Activated CD4-positive, alpha-beta T cell treated with anti-CD3 and anti-CD28 coated beads, Interleukin-2, Interleukin-4, amounts not matched to agents 100 ng/mL and 50 ng/mL, durations not matched to agents 16 hours and 8 hours (primary cell): Measurements from ENCODE around the gene PRR7.
"Not testable (repeated sequence)": the region's sequence is repeated elsewhere in the genome, so short reads cannot be mapped to it uniquely, and the experiment has no call there.

Source experiments
- DNase-seq: peaks from one replicate; pipeline ENCODE4 v3.0.0-alpha.2; 2020; ENCODE audit warnings: low spot score

PRR7 gene, protein sequence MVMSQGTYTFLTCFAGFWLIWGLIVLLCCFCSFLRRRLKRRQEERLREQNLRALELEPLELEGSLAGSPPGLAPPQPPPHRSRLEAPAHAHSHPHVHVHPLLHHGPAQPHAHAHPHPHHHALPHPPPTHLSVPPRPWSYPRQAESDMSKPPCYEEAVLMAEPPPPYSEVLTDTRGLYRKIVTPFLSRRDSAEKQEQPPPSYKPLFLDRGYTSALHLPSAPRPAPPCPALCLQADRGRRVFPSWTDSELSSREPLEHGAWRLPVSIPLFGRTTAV

DNA sequence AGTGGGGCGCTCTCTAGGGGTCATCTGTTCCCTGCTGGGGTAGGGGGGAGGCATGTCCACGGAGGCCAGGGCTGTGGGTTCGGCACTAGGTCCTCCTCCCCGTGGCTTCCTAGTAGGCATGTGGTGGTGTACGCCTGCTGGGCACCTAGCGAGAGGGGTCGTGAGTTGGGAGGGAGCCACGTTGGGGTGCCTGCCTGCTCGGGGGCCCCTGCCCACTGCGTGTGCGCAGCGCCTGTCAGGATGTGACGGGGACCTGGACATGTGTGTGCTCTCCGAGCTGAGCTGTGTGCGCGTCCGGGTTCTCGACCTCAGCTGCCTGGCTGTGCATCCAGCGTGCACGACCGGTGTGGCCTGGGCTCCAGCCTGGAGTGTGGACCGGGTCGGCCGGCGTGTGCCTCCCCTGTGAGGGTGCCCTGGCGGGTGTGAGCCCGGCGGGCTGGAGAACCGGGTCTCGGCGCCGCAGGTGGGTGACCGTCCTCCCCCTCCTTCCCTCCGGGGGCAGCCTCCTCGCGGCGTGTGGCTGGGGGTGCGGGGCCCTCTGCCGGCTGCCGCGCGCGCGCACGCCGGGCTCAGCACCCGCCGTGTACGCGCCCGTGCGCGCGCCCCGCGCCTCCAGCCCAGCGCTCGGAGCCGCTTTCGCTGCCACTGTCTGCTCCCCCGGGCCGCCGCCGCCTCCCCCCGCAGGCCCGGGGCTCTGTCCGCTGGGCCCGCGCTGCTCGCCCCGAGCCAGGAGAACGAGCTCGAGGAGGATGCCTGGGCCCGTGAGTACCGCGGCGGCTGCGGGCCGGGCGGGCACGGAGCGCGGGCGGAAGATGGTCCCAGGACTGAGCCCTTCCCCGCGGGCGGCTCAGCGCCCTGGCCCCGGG is at the start of gene PRR7:
Gene PRR7 (plus strand): TSS at position 615 of the 866 bp plus-strand sequence. CDS start 8,254 bp downstream, outside the sequence.
- peak; percentile 61 for DNase-seq

DNA sequence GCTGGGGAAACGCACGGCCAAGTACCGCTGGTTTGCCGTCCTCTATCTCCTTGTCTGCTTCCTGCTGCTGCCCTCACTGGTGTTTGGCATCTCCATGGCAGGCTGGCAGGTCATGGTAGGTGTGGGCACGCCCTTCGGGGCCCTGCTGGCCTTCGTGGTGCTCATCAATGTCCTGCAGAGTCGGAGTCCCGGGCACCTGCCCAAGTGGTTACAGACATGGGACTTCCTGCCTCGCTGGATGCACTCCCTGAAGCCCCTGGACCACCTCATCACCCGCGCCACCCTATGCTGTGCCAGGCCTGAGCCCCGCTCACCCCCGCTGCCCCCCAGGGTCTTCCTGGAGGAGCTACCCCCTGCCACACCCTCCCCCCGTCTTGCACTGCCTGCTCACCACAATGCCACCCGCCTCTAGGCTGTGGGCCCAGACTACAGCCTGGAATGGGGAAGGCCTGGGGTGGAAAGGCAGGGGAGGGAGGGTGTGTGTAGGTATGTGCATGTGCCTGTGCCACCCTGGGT is 48.7 kb upstream of the PRR7 start:
- no peak for DNase-seq

DNA sequence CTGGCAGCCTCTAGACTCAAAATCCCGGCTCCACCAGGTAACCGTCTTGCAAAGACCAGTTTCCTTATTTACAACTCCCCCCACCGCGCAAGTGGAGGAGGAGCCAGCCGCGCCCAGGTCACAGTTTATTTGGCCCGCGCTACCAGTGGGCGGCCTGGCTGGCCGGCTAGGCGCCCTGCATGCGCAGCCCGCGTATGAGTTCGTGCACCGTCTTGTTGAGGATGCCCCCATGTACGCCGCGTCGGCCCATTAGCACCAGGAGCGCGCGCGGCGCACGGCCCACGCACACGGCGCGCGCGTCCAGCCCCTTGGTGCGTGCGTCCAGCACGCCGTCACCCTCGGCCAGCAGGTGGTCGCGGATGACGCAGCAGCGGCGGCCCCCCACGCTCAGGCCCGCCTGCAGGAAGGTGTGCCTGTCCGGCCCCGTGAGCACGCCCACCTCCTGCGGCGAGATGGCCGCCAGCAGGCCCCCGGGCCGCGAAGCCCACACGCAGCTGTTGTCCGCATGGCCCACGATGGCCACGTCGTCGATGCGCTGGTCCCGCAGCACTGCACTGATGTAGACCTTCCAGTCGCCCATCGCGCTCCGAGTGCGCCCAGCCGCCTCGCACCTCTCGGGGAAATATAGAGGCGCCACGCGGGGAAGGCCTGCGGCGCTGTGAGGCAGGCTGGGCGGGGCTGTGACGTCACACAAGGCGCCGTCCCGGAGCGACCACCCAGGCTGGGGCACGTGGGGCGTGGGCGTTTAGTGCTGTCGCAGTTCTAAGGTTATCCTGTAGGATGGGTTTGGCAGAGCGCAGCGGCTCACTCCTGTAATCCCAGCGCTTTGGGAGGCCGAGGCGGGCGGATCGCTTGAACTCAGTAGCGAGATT is 46.4 kb upstream of the PRR7 start, which contains the start of gene PFN3:
Gene PFN3 (minus strand): TSS at position 665 of the 872 bp plus-strand sequence. CDS start 85 bp downstream, at position 580.
- no peak for DNase-seq

DNA sequence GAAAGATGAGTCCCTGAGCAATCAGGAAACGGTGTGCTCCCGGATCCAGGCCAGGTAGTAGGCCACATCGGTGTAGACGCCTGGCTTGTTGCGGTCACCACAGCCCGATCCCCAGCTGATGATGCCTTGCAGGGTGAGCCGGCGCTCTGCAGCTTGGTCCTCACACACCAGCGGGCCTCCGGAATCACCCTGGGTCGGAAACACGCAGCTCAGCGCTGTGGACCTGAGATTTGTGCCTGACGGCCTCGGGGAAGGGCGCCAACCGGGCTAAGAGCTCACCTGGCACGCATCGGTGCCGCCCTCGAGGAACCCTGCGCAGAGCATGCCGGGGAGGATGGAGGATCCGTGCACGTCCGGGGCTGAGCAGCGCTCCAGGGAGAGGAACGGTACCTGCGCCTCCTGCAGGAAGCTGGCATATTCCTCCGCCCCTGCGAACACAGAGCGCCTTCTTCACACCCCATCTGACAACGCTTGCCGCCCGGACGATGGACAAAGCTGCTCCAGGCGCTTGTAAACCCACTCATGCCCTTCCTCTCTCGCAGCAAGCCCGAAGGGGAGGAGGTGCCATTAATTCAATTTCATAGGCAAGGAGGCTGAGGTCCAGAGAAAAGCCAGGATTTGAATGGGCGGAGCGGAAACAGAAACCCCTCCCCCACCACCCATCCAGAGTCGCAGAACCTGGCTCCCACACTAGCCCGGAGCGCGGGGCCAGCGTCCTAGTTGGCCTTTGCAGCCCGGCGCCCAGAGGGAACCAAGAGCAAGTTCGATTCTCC is 44.2 kb upstream of the PRR7 start:
- peak; percentile 62 for DNase-seq

DNA sequence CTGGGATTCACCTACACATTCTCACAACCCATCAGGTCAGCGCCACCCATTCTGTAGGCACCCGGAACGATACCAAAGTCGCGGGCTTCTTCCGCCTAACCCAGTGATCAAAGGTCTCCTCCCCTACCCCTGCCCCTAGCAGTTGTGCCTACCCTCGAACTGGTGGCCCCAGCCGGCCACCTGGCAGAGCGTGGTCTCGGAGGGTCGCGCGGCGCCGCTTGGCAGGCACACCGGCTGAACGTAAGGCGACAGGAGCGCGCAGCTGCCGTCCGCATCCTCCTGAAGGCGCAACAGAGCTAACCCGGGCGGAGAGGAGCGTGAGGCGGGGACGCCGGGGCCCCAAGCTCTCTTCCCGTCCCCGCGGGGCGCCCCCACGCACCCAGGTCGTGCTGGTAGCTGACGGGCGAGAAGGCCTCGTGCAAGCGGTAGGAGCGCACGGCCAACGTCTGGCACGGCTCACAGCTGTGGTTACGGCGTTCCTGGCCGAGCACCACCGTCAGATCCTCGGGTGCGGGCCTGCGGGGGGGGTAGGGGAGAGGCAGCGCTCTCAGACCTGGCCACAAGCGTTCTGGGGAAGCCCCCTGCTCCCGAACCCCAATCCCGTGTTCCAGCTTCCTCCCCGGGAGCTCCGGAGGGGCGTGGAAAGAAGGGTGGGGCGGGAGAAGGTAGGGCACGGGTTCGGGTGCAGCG is 43.4 kb upstream of the PRR7 start:
- peak; percentile 17 for DNase-seq

GRCh38 chr5:177403792-177404640 is 42.6 kb upstream of the PRR7 start:
- DNase-seq: peak; percentile 82

GRCh38 chr5:177404641-177405179 is 41.9 kb upstream of the PRR7 start:
- DNase-seq: no peak

DNA sequence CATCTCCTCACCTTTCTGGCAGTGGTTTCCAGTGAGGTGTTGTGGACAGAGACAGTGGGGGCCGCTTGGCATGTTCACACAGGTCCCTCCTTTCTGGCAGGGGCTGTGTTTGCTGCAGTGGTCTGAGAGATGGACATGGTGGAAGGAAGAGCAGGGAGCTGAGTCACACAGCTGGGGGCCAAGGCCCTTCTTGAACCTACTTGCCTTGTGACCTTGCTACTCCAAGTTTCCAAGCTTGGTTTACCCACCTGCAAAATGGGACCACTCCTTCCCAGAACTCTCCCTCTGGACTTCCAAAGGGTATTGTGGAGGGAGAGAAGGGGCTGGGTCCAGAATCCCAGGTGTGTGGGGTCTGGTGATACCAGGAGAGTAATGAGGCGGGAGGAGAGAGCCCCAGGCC is 41.3 kb upstream of the PRR7 start:
- DNase-seq: no peak

GRCh38 chr5:177405805-177406204 is 40.8 kb upstream of the PRR7 start:
- no peak for DNase-seq

DNA sequence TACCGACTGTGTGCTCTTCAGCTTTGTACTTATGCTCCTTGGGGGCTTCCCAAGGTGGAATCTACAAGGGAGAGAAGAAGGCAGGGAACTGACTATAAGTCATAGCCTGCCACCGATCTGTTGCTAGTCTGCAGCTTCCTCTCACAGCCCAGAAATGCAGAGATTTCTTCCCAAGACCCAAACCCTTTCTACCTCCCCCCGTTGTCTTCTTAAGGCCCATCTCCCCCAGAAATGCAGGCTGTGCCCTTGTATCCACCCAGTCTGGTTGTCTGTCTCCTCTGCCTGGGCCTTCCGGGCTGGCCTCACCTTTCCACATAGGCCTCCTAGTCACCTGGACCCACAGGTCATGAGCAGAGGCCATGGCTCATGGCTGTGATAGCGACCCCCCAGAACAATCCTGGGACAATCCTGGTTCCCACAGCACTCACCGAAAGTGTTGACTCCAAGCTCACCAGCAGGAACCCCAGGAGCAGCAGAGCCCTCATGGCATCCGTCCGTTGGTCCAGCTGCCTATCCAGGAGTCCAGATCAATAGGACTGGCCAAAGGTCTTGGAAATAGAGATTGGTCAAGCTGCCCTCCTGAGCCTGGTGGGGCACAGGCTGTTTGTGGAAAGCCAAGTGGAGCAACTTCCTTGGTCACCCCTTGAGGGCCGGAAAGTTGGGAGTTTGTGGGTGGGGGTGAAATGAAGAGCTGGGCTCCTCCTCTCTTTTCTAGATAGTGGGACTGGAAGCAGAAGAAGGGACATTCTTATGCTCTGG is 37.4 kb upstream of the PRR7 start, which contains the start of gene F12:
Gene F12 (minus strand): TSS at position 522 of the 759 bp plus-strand sequence. CDS start 37 bp downstream, at position 485.
- no peak for DNase-seq

GRCh38 chr5:177410575-177410974 is 36.0 kb upstream of the PRR7 start:
- DNase-seq: no peak

- DNase-seq: peak; percentile 18
Measured at GRCh38 chr5:177412603-177413233, 33.9 kb upstream of the PRR7 start.

DNA sequence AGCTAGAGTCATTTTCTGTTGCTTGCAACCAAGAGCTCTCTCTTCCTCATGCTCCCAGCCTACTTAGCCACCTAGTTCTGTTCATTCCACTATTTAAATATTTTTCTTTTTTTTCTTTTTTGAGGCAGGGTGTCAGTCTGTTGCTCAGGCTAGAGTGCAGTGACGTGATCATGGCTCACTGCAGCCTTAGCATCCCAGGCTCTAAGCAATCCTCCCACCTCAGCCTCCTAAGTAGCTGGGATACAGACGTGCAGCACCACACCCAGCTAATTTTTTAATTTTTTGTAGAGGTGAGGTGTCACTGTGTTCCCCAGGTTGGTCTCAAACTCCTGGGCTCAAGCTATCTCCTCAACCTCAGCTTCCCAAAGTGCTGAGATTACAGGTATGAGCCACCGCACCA is 32.1 kb upstream of the PRR7 start:
- DNase-seq: no peak

DNA sequence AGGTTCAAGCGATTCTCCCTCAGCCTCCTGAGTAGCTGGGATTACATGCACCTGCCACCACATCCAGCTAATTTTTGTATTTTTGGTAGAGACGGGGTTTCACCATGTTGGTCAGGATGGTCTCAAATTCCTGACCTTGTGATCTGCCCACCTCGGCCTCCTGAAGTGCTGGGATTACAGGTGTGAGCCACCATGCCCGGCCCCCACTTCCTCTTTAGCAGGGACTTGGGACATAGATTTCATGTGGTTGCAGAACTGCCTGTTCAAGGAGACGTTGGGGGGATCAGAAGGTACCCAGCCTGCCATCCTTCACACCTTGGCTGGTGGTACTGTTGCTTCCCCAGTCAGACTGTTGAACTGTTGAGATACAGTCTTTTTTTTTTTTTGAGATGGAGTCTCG is 29.5 kb upstream of the PRR7 start:
- not testable (repeated sequence) for DNase-seq

DNA sequence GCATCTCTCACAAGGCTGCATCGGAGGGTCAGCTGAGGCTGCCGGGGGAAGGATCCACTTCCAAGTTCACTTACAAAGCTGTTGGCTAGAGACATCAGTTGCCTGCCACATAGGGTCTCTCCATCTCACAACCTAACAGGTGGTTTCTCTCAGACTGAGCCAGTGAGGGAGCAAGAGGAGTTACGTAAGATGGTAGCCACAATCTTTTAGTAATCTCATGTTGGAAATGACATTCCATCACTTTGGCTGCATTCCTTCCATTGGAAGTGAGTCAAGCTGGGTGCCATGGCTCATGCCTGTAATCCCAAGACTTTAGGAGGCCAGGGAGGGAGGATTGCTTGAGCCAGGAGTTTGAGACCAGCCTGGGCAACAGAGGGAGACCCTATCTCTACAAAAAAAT is 27.6 kb upstream of the PRR7 start:
- DNase-seq: no peak

DNA sequence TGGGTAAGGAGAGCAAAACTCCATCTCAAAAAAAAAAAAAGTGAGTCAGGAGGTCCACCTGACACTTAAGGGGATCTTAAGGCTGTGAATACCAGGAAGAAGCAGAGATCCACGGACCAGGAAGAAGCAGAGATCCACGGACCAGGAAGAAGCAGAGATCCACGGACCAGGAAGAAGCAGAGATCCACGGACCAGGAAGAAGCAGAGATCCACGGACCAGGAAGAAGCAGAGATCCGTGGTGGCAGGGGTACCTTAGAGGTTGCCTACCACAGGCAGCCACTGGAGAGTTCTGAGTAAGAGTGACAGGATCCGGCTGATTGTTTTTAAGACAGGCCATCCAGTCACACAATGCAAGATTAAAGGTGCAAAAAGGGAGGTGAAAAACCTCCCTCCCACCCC is 26.1 kb upstream of the PRR7 start:
- not testable (repeated sequence) for DNase-seq

DNA sequence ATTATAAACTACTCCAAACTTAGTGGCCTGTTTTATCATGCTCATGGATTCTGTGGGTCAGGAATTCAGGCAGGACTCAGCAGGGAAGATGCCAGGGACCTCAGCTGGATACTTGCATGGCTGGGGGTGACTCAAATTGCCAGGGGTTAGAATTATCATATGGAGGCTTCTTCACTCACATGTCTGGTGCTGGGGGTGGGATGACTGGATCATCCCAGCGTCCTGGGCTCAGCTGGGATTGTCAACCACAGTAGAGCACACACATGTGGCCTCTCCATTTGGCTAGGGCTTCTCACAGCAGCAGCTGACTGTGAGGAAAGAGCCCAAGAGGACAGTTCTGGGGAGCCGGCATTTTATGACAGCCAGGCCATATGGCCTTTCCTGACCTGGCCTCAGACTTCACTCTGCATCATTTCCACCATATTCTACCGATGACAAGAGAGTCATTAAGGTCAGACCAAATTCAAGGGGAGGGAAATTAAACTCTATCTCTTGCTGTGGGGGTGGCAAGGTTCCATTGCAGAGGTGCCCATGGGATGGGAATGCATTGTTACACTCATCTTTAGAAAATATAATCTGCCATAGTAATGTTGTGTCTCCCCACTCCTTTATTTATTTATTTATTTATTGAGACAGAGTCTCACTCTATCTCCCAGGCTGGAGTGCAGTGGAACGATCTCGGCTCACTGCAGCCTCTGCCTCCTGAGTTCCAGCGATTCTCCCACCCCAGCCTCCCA is 25.4 kb upstream of the PRR7 start:
- no peak for DNase-seq
